GM23248 (cell line): ENCODE measurements around the gene ACSM2A. TPM values are rescaled to one million over a fixed set of nuclear protein-coding genes. Genes with fewer than 3 reads are reported as not detected.
"Not testable (repeated sequence)": the region's sequence is repeated elsewhere in the genome, so short reads cannot be mapped to it uniquely, and the experiment has no call there.

Experiments
- DNase-seq: peaks from one replicate; pipeline ENCODE4 v3.0.0-alpha.2; 2015
- H2AFZ ChIP-seq: fragments of 200-600 bp; sonication (generic); 2 replicates; pipeline ENCODE4 v1.6.1; 2016; ENCODE audit warnings: antibody characterized with exemption
- H3F3A ChIP-seq: fragments of 200-600 bp; sonication (generic); 2 replicates; pipeline ENCODE4 v1.6.1; 2016; ENCODE audit warnings: mild to moderate bottlenecking, antibody characterized with exemption, mixed run types; ENCODE audit not compliant: insufficient read depth
- H3K27ac ChIP-seq: fragments of 200-600 bp; sonication (generic); 2 replicates; pipeline ENCODE4 v1.5.1; 2016; ENCODE audit warnings: mild to moderate bottlenecking
- H3K27me3 ChIP-seq: fragments of 200-600 bp; sonication (generic); replicated peaks from 2 replicates; pipeline ENCODE4 v1.6.1; 2016; ENCODE audit warnings: mild to moderate bottlenecking; ENCODE audit not compliant: insufficient read depth
- H3K36me3 ChIP-seq: fragments of 200-600 bp; sonication (generic); 2 replicates; pipeline ENCODE4 v1.6.1; 2016; ENCODE audit warnings: low read depth, mild to moderate bottlenecking
- H3K4me1 ChIP-seq: fragments of 200-600 bp; sonication (generic); 2 replicates; pipeline ENCODE4 v1.6.1; 2016; ENCODE audit warnings: mild to moderate bottlenecking; ENCODE audit not compliant: insufficient read depth
- H3K4me2 ChIP-seq: fragments of 200-600 bp; sonication (generic); one replicate; pipeline ENCODE4 v1.6.1; 2016; ENCODE audit warnings: mild to moderate bottlenecking; ENCODE audit not compliant: unreplicated experiment
- H3K4me3 ChIP-seq: fragments of 200-600 bp; sonication (generic); 2 replicates; pipeline ENCODE4 v1.5.1; 2016; ENCODE audit warnings: mild to moderate bottlenecking
- H3K79me2 ChIP-seq: fragments of 200-600 bp; sonication (generic); 2 replicates; pipeline ENCODE4 v1.6.1; 2016; ENCODE audit warnings: mild to moderate bottlenecking; ENCODE audit not compliant: insufficient read depth
- H3K9ac ChIP-seq: fragments of 200-600 bp; sonication (generic); 2 replicates; pipeline ENCODE4 v1.6.1; 2016; ENCODE audit warnings: mild to moderate bottlenecking
- H3K9me2 ChIP-seq: fragments of 200-600 bp; sonication (generic); 2 replicates; pipeline ENCODE4 v1.6.1; 2016; ENCODE audit warnings: mixed run types, mild to moderate bottlenecking, moderate library complexity; ENCODE audit not compliant: insufficient read depth
- H3K9me3 ChIP-seq: fragments of 200-600 bp; sonication (generic); one replicate; pipeline ENCODE4 v1.6.1; 2017; ENCODE audit warnings: low read depth
- H4K20me1 ChIP-seq: fragments of 200-600 bp; sonication (generic); 2 replicates; pipeline ENCODE4 v1.6.0; 2016; ENCODE audit not compliant: insufficient read depth
- EZH2 ChIP-seq: fragments of 200-600 bp; sonication (generic); IDR thresholded peaks from 2 replicates; pipeline ENCODE4 v1.6.1; 2018; ENCODE audit warnings: antibody characterized with exemption, mild to moderate bottlenecking; ENCODE audit not compliant: insufficient read depth, poor library complexity, severe bottlenecking
- EZH2phosphoT487 ChIP-seq: fragments of 200-600 bp; sonication (generic); IDR thresholded peaks from 2 replicates; pipeline ENCODE4 v1.6.1; 2018; ENCODE audit warnings: antibody characterized with exemption, moderate library complexity, mild to moderate bottlenecking, low read depth; ENCODE audit not compliant: insufficient read depth
- WGBS, 2 experiments: methylation state at CpG; one replicate each; pipeline ENCODE4 v1.1.6; 2015 to 2017; ENCODE audit warnings: low lambda C conversion rate in 2 of 2, low coverage in 1 of 2; ENCODE audit errors: missing lambda C conversion rate in 2 of 2; 5-methylcytosine and 5-hydroxymethylcytosine counted together
- in situ Hi-C: fragments of 300-500 bp; cut with MboI; formaldehyde crosslinking; loops from 2 replicates; pipeline ENCODE4 v1.15.0; 2020
- polyA plus RNA-seq: library from polyadenylated mRNA; unstranded; fragments of >200 nt; fragmentation: Nextera tagmentation; extraction: Ambion mirVana; gene quantifications from 2 replicates; pipeline ENCODE4 v1.2.1, GENCODE V29; 2016
- total RNA-seq: library from RNA; depleted of rRNA; stranded (reverse); fragments of >200 nt; shearing (Covaris generic); gene quantifications from 2 replicates; pipeline ENCODE4 v1.2.3, GENCODE V29; 2014

Gene ACSM2A
- total and polyA plus RNA-seq, 2 experiments from 2014 or later, result not detected

DNA sequence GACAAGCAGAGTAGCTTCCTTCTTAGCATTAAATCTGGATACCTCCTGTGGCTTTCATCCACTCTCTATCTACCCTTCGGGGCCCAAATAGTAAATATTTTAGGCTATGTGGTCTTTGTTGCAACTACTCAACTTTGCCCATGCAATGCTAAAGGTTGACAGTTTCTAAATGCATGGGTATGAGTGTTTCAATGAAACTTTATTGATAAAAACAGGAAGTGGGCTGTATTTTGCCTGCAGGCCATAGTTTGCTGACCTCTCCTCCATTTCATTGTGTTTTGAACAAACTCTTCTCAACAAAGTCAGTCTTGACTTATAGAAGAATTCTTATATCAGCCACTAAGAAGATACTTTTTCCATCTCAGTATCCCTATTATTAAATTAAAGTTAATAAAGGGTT is 34.1 kb downstream of the ACSM2A start:
- no peaks in the 10 kb centered on the region for H4K20me1 ChIP-seq
- no peak overlapping the region for H3K4me3 ChIP-seq
- H3K27me3 ChIP-seq, result no peaks in the 10 kb centered on the region
- H3K4me2 ChIP-seq, result no peak overlapping the region
- no peaks in the 10 kb centered on the region for H3K9me3 ChIP-seq
- H3F3A ChIP-seq, result no peaks in the 10 kb centered on the region
- WGBS, 2 experiments, result 0 to 6% methylated on average over 1 of the region's 1 CpG
- H3K36me3 ChIP-seq, result no peaks in the 10 kb centered on the region
- H3K9ac ChIP-seq, result no peak overlapping the region
- TF ChIP-seq EZH2phosphoT487 (no peak), EZH2 (no peak)
- H3K9me2 ChIP-seq, result no peaks in the 10 kb centered on the region
- H3K79me2 ChIP-seq, result no peaks in the 10 kb centered on the region
- H3K27ac ChIP-seq, result no peak overlapping the region
- in situ Hi-C loops, result no loop called here
- H3K4me1 ChIP-seq, result no peaks in the 10 kb centered on the region
- H2AFZ ChIP-seq, result no peak overlapping the region
- no peak for DNase-seq

DNA sequence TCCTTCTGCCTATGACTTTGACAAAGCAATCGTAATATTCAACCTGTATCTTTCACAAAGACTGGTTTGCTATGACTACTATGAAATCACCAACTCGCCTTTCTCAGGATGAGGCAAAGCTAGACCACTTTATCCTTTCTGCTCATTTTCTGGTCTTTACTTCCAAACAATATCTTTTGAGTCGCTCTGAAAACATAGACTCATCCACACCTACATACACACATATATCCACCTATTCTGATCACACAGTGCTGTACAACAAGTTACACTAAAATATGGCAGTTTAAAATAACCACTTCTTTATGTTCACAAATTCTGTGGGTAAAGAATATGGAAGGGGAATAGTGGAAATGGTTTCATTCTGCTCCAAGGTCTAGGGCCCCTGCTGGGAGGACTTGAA is 39.7 kb downstream of the ACSM2A start:
- H3K9ac ChIP-seq, H3K27ac ChIP-seq, H3K79me2 ChIP-seq, H3K4me1 ChIP-seq, H4K20me1 ChIP-seq, H3K4me2 ChIP-seq, H3F3A ChIP-seq, H3K9me3 ChIP-seq, in situ Hi-C loops, H3K9me2 ChIP-seq, H2AFZ ChIP-seq, H3K27me3 ChIP-seq, DNase-seq, H3K36me3 ChIP-seq, H3K4me3 ChIP-seq: not testable (repeated sequence)
- no CpG with 5 or more reads among the region's 3 CpGs for WGBS, 2 experiments

GRCh38 chr16:20491448-20491847 is 40.1 kb downstream of the ACSM2A start:
- DNase-seq, H3K79me2 ChIP-seq, H2AFZ ChIP-seq, H3K4me3 ChIP-seq, H3K27me3 ChIP-seq, H3K4me1 ChIP-seq, H3K9me2 ChIP-seq, H3K9ac ChIP-seq, H3K27ac ChIP-seq, H4K20me1 ChIP-seq, in situ Hi-C loops, H3K4me2 ChIP-seq, H3K36me3 ChIP-seq, H3K9me3 ChIP-seq, H3F3A ChIP-seq: not testable (repeated sequence)
- WGBS, 2 experiments, result no CpG with 5 or more reads among the region's 11 CpGs

- no peak overlapping the region for H3K4me2 ChIP-seq
- TF ChIP-seq EZH2 (no peak), EZH2phosphoT487 (no peak)
- no peaks in the 10 kb centered on the region for H3K4me1 ChIP-seq
- H2AFZ ChIP-seq, result no peak overlapping the region
- 9 to 10% methylated on average over 1 of the region's 1 CpG for WGBS, 2 experiments
- no peak overlapping the region for H3K9ac ChIP-seq
- H3K9me3 ChIP-seq, result no peaks in the 10 kb centered on the region
- H3K27ac ChIP-seq, result no peak overlapping the region
- no peaks in the 10 kb centered on the region for H3F3A ChIP-seq
- no peaks in the 10 kb centered on the region for H3K27me3 ChIP-seq
- H4K20me1 ChIP-seq, result no peaks in the 10 kb centered on the region
- DNase-seq, result no peak
- H3K79me2 ChIP-seq, result no peaks in the 10 kb centered on the region
- H3K4me3 ChIP-seq, result no peak overlapping the region
- no peaks in the 10 kb centered on the region for H3K36me3 ChIP-seq
- H3K9me2 ChIP-seq, result no peaks in the 10 kb centered on the region
- in situ Hi-C loops, result no loop called here
Measured at GRCh38 chr16:20504418-20504817, 53.1 kb downstream of the ACSM2A start.

- Histone ChIP-seq H3F3A (no peaks in the 10 kb centered on the region), H4K20me1 (no peaks in the 10 kb centered on the region), H3K27me3 (no peaks in the 10 kb centered on the region), H3K4me1 (no peaks in the 10 kb centered on the region), H3K9me2 (no peaks in the 10 kb centered on the region), H2AFZ (no peak overlapping the region), H3K9ac (no peak overlapping the region), H3K4me2 (no peak overlapping the region), H3K9me3 (no peaks in the 10 kb centered on the region), H3K4me3 (no peak overlapping the region), H3K36me3 (no peaks in the 10 kb centered on the region), H3K79me2 (no peaks in the 10 kb centered on the region), H3K27ac (no peak overlapping the region)
- no peak for TF ChIP-seq EZH2phosphoT487
- no peak for TF ChIP-seq EZH2
- in situ Hi-C loops, result no loop called here
- no peak for DNase-seq
- WGBS, 2 experiments, result 9 to 22% methylated on average over 2 of the region's 2 CpGs
Measured at GRCh38 chr16:20507280-20507679, 56.0 kb downstream of the ACSM2A start.
